ENCODE data around the gene IGF2BP3. TPM values are rescaled to one million over a fixed set of nuclear protein-coding genes. Genes with fewer than 3 reads are reported as not detected.

The IGF2BP3 gene
- total and polyA plus RNA-seq, 10 of the 15 experiments (the other 5 are each of a cell fraction or from before 2014, with no cell fraction given), result 4.6 to 61.2 (median 36.9) TPM

DNA sequence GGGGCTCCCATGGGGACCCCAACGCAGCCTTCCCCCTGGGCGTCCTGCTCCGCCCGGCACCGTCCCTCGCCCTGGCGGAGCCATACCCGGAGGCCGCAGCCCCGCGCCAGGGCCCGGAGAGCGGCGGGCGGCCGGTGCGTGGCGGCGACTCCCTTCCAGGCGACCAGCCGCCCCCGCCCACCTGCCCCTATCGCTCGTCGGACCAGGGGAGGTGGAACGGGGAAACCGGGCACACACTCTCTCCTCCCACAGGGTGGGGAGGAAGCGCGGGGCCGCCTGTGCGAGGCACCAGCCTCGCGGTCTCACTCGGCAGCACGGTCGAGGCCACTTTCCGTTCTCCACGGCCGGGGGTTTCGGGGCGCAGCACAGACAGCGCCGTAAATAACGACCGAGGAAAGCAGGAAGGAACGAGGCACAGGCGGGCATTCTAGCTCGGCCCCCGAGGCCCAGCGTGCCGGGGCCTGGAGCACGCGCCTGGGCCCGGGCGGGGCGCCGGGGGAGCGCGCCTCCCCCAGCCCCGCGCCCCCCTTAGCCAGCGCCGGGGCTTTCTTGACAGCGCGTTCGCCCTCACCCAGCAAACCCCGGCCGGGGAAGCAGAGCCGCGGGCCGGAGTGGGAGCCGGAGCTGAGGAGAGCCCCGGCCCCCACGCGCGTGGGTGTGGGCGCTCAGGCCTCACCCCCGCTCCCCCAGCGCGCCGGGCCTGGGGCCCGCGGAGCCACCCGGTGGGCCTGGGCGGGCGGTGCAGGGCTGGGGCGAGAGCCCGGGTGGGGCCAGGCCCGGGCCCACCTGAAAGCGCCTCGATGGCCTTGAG, 936 bp downstream of the IGF2BP3 start (continued):
- TF ChIP-seq, protein P1, sequence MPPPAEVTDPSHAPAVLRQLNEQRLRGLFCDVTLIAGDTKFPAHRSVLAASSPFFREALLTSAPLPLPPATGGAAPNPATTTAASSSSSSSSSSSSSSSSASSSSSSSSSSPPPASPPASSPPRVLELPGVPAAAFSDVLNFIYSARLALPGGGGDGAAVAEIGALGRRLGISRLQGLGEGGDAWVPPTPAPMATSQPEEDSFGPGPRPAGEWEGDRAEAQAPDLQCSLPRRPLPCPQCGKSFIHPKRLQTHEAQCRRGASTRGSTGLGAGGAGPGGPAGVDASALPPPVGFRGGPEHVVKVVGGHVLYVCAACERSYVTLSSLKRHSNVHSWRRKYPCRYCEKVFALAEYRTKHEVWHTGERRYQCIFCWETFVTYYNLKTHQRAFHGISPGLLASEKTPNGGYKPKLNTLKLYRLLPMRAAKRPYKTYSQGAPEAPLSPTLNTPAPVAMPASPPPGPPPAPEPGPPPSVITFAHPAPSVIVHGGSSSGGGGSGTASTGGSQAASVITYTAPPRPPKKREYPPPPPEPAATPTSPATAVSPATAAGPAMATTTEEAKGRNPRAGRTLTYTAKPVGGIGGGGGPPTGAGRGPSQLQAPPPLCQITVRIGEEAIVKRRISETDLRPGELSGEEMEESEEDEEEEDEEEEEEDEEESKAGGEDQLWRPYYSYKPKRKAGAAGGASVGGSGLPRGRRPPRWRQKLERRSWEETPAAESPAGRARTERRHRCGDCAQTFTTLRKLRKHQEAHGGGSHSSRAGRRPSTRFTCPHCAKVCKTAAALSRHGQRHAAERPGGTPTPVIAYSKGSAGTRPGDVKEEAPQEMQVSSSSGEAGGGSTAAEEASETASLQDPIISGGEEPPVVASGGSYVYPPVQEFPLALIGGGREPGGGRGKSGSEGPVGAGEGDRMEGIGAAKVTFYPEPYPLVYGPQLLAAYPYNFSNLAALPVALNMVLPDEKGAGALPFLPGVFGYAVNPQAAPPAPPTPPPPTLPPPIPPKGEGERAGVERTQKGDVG (CRISPR knock-in tag; IDR thresholded peaks at IDR 0.05), result no peak
- TF ChIP-seq BMI1 (IDR thresholded peaks at IDR 0.05; ENCODE audit: borderline replicate concordance), result no peak
- no peak for TF ChIP-seq BCL11A (IDR thresholded peaks at IDR 0.05; ENCODE audit: low read depth, low read length)
- TF ChIP-seq SREBF1 (IDR thresholded peaks at IDR 0.05; ENCODE audit: low read length), result no peak
- TF ChIP-seq BACH1 (IDR thresholded peaks at IDR 0.05; ENCODE audit: borderline replicate concordance), result peak; percentile 84

DNA sequence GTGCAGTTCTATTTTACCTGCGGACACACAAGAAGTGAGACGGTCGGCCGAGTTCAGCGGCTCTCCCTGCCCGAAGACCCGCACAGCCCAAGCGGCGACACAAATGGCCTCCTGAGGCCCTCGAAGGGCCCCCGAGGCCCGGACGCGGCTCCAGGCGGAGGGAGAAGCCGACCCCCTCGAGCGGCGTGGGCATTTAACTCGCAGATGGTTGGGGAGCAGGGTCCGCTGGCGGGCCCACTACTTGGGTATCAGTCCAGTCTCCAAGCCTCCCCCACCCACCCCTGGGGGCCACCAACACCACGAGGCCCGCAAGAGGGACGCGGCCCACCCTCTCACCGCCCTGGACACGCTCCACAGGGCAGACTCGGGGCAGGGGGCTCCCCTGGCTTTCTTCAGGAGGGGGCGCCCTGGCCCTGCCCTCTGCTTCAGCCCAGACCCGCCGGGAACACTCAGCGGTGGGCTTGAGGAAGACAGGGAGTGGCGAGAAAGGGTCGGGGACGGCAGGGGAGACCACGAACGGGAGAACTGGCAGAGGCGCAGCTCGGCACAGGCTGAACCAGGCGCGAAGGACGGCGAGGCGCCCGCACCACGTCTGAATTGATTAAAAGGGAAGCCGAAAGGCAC, 1.7 kb downstream of the IGF2BP3 start:
- Histone ChIP-seq H3K9ac (ENCODE audit: control insufficient read depth, insufficient read depth, low read length) (peak overlapping the region; percentile 96), H4K20me1 (ENCODE audit: control insufficient read depth, insufficient read depth) (no peaks in the 10 kb centered on the region), H3K9me3 (replicated peaks; ENCODE audit: control insufficient read depth, insufficient read depth, low read length) (no peaks in the 10 kb centered on the region), H3K27ac (ENCODE audit: control insufficient read depth, insufficient read depth) (peak overlapping the region; percentile 94), H3K4me2 (ENCODE audit: control insufficient read depth, insufficient read depth) (peak overlapping the region; percentile 60), H3K4me1 (ENCODE audit: control insufficient read depth, insufficient read depth, low read length) (peaks cover 10% of the 10 kb centered on the region), H3K4me3 (peak overlapping the region; percentile 96), H3K79me2 (ENCODE audit: control insufficient read depth, insufficient read depth, low read length) (peaks cover 91% of the 10 kb centered on the region), H3K27me3 (replicated peaks in 1 of 2; ENCODE audit: control insufficient read depth in 2 of 2, insufficient read depth in 2 of 2, low read length in 1 of 2) (no peaks in the 10 kb centered on the region), H3K36me3 (ENCODE audit: control insufficient read depth in 2 of 2, insufficient read depth in 2 of 2, low read length in 1 of 2) (no peaks in the 10 kb centered on the region), H2AFZ (ENCODE audit: control insufficient read depth, low read depth, low read length) (peak overlapping the region; percentile 26)
- intact Hi-C loops (cut with micrococcal nuclease; ENCODE audit: unreplicated experiment) (no loop called here), in situ Hi-C loops (cut with MboI) (no loop called here)
- ChIA-PET CTCF (interaction anchor here (0.7 to 2.6 kb wide), 9 partner anchors 21 to 194 kb away, joined by 3 to 25 read pairs (median 3); no protein-coding TSS in a partner anchor), RAD21 (ENCODE audit: unreplicated experiment) (interaction anchor here (1.0 to 1.9 kb wide), 5 partner anchors 23 to 111 kb away, joined by 3 to 9 read pairs (median 3); no protein-coding TSS in a partner anchor), SMC1A (ENCODE audit: uncharacterized antibody, unreplicated experiment) (interaction anchor here (0.8 to 2.3 kb wide), 6 partner anchors 10 to 170 kb away, joined by 3 to 9 read pairs (median 3); partner anchors contain the start of gene CCDC126), POLR2A (interaction anchor here (0.5 to 2.6 kb wide), 14 partner anchors 9 to 1078 kb away, joined by 3 to 14 read pairs (median 4); partner anchors contain the start of gene TRA2A)
- DNase-seq (ENCODE audit: low read depth, low spot score), result no peak
- no peak for FAIRE-seq
- BruUV-seq (replicated peaks), result no TSS peak
- 2% methylated on average over 47 of the region's 48 CpGs for WGBS (ENCODE audit: insufficient coverage, insufficient replicate concordance, low lambda C conversion rate, missing lambda C conversion rate)
- peak; percentile 0 for ATAC-seq
- TF ChIP-seq, protein P2, sequence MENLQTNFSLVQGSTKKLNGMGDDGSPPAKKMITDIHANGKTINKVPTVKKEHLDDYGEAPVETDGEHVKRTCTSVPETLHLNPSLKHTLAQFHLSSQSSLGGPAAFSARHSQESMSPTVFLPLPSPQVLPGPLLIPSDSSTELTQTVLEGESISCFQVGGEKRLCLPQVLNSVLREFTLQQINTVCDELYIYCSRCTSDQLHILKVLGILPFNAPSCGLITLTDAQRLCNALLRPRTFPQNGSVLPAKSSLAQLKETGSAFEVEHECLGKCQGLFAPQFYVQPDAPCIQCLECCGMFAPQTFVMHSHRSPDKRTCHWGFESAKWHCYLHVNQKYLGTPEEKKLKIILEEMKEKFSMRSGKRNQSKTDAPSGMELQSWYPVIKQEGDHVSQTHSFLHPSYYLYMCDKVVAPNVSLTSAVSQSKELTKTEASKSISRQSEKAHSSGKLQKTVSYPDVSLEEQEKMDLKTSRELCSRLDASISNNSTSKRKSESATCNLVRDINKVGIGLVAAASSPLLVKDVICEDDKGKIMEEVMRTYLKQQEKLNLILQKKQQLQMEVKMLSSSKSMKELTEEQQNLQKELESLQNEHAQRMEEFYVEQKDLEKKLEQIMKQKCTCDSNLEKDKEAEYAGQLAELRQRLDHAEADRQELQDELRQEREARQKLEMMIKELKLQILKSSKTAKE (IDR thresholded peaks at IDR 0.05; ENCODE audit: low read depth, poor library complexity, severe bottlenecking), result no peak
- TF ChIP-seq FOXM1 (IDR thresholded peaks at IDR 0.05; ENCODE audit: low read depth, low read length) (no peak), POLR2A (IDR thresholded peaks at IDR 0.05; ENCODE audit: low read depth, low read length) (peak; percentile 32; the same call in 1 of the 2 replicates), BACH1 (IDR thresholded peaks at IDR 0.05; ENCODE audit: borderline replicate concordance) (no peak), NFYB (IDR thresholded peaks at IDR 0.05; ENCODE audit: insufficient read depth, low read depth, low read length) (no peak), ASH2L (IDR thresholded peaks at IDR 0.05; ENCODE audit: borderline replicate concordance, low read depth) (no peak), TARDBP (IDR thresholded peaks at IDR 0.05; ENCODE audit: borderline replicate concordance) (no peak), MEF2B (IDR thresholded peaks at IDR 0.05; ENCODE audit: partially characterized antibody, poor library complexity, severe bottlenecking) (no peak), BRCA1 (IDR thresholded peaks at IDR 0.05; ENCODE audit: low read depth, low read length) (no peak)
- TF ChIP-seq, protein P3, sequence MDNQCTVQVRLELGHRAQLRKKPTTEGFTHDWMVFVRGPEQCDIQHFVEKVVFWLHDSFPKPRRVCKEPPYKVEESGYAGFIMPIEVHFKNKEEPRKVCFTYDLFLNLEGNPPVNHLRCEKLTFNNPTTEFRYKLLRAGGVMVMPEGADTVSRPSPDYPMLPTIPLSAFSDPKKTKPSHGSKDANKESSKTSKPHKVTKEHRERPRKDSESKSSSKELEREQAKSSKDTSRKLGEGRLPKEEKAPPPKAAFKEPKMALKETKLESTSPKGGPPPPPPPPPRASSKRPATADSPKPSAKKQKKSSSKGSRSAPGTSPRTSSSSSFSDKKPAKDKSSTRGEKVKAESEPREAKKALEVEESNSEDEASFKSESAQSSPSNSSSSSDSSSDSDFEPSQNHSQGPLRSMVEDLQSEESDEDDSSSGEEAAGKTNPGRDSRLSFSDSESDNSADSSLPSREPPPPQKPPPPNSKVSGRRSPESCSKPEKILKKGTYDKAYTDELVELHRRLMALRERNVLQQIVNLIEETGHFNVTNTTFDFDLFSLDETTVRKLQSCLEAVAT (IDR thresholded peaks at IDR 0.05), result no peak

All from GM12878 (cell line).